Head of caudate nucleus (tissue), 42 donors: ENCODE results near the gene MTHFSD.

Experiments
- DNase-seq, 42 donors: peaks; one replicate each; pipeline versions ENCODE4 v3.0.0 to v3.0.0-alpha.2; 2020 to 2021; ENCODE audit warnings: mixed read lengths in 7 of 42
- intact Hi-C: fragments of 100-400 bp; cut with DNase I; formaldehyde crosslinking; loops from one replicate; pipeline ENCODE4 v1.15.0; 2022

Gene MTHFSD

GRCh38 chr16:86572606-86573005 lies 17.6 kb upstream of the MTHFSD start:
- intact Hi-C loops = no loop called here

GRCh38 chr16:86572041-86572521 lies 17.0 kb upstream of the MTHFSD start:
- intact Hi-C loops = no loop called here
- DNase-seq = no peak

More at GRCh38 chr16:86572606-86573005, 17.6 kb upstream of the MTHFSD start:
- no peak for DNase-seq

GRCh38 chr16:86571530-86571915 lies 16.5 kb upstream of the MTHFSD start:
- intact Hi-C loops = no loop called here
- DNase-seq = no peak

GRCh38 chr16:86570558-86571529 lies 15.8 kb upstream of the MTHFSD start:
- no peak for DNase-seq
- intact Hi-C loops = no loop called here

- DNase-seq = no peak
- intact Hi-C loops = no loop called here
These were observed 14.8 kb upstream of the MTHFSD start for GRCh38 chr16:86569701-86570447.

- intact Hi-C loops = no loop called here
- DNase-seq = no peak
These were observed 13.9 kb upstream of the MTHFSD start for GRCh38 chr16:86568677-86569623.

GRCh38 chr16:86567701-86568581 lies 12.9 kb upstream of the MTHFSD start:
- DNase-seq = no peak

GRCh38 chr16:86566966-86567700 lies 12.1 kb upstream of the MTHFSD start:
- intact Hi-C loops = no loop called here
- DNase-seq = no peak

More at GRCh38 chr16:86567701-86568581, 12.9 kb upstream of the MTHFSD start:
- intact Hi-C loops = no loop called here

GRCh38 chr16:86566601-86566965 lies 11.5 kb upstream of the MTHFSD start, which contains the start of gene FOXC2:
TSS of gene FOXC2 (plus strand) at chr16:86566829. CDS start at chr16:86567336, 507 bp downstream.
- peak in 23 of 42 donors; percentile 14 to 62 (median 32) for DNase-seq
- intact Hi-C loops = no loop called here

- no peak for DNase-seq
- intact Hi-C loops = no loop called here
These were observed 10.8 kb upstream of the MTHFSD start for GRCh38 chr16:86565644-86566511.

- intact Hi-C loops = no loop called here
- DNase-seq = no peak
These were observed 10.2 kb upstream of the MTHFSD start for GRCh38 chr16:86565181-86565631.

GRCh38 chr16:86563469-86564345 lies 8.7 kb upstream of the MTHFSD start:
- intact Hi-C loops = loop anchor here (5.0 kb wide), 2 partner anchors 499 to 714 kb away; no protein-coding TSS in a partner anchor
- peak; percentile 80 to 96 (median 91) for DNase-seq

- no peak for DNase-seq
These were observed 7.3 kb upstream of the MTHFSD start for GRCh38 chr16:86562356-86562755.

GRCh38 chr16:86559802-86560305 lies 4.8 kb upstream of the MTHFSD start:
- intact Hi-C loops = loop anchor here (5.0 to 10.0 kb wide), 3 partner anchors 502 to 825 kb away; partner anchors contain the start of gene FBXO31
- no peak for DNase-seq

More at GRCh38 chr16:86562356-86562755, 7.3 kb upstream of the MTHFSD start:
- intact Hi-C loops = loop anchor here (5.0 kb wide), 2 partner anchors 500 to 715 kb away; no protein-coding TSS in a partner anchor
